ENCODE results near the gene KMT5B. TPM values are rescaled to one million over a fixed set of nuclear protein-coding genes. Genes with fewer than 3 reads are reported as not detected.

KMT5B gene
- total RNA-seq, 1 experiment from 2014 or later, result 43.8 TPM

GRCh38 chr11:68201492-68201891, 11.6 kb downstream of the KMT5B start:
- no peaks in the 10 kb centered on the region for H3K36me3 Mint-ChIP-seq
- no peak for ATAC-seq
- CTCF ChIA-PET, result no interaction called here
- no peak overlapping the region for H3K27ac Mint-ChIP-seq
- peaks cover 64% of the 10 kb centered on the region for H3K4me1 Mint-ChIP-seq
- DNase-seq (ENCODE audit: low spot score), result no peak
- no peak overlapping the region for H3K4me3 Mint-ChIP-seq
- H3K9me3 Mint-ChIP-seq, result no peaks in the 10 kb centered on the region
- H3K27me3 Mint-ChIP-seq (ENCODE audit: low read depth), result no peaks in the 10 kb centered on the region
- POLR2A ChIA-PET, result no interaction called here
- TF ChIP-seq ZNF423 (CRISPR knock-in tag; IDR thresholded peaks at IDR 0.05), result no peak
- TF ChIP-seq SMAD3 (CRISPR knock-in tag; IDR thresholded peaks at IDR 0.05; ENCODE audit: borderline replicate concordance), result no peak
- no peak for TF ChIP-seq ETV6 (CRISPR knock-in tag; IDR thresholded peaks at IDR 0.05)
- TF ChIP-seq IRF1 (CRISPR knock-in tag; IDR thresholded peaks at IDR 0.05), result no peak
- TF ChIP-seq GABPB1 (CRISPR knock-in tag; IDR thresholded peaks at IDR 0.05), result no peak
- no peak for TF ChIP-seq ESRRA (CRISPR knock-in tag; IDR thresholded peaks at IDR 0.05; ENCODE audit: borderline replicate concordance)
- TF ChIP-seq USF1 (CRISPR knock-in tag; IDR thresholded peaks at IDR 0.05), result no peak
- no peak for TF ChIP-seq PRRX2 (CRISPR knock-in tag; IDR thresholded peaks at IDR 0.05)
- TF ChIP-seq E2F1 (CRISPR knock-in tag; IDR thresholded peaks at IDR 0.05), result no peak
- TF ChIP-seq NR2C2 (CRISPR knock-in tag; IDR thresholded peaks at IDR 0.05), result no peak

- CTCF ChIA-PET, result no interaction called here
Measured at GRCh38 chr11:68200639-68201038, 12.5 kb downstream of the KMT5B start.

GRCh38 chr11:68199295-68199987, 13.7 kb downstream of the KMT5B start:
- Mint-ChIP-seq H3K36me3 (no peaks in the 10 kb centered on the region), H3K4me3 (no peak overlapping the region), H3K27me3 (ENCODE audit: low read depth) (no peaks in the 10 kb centered on the region), H3K4me1 (peaks cover 62% of the 10 kb centered on the region), H3K27ac (peak overlapping the region; percentile 81), H3K9me3 (no peaks in the 10 kb centered on the region)
- no peak for ATAC-seq
- ChIA-PET POLR2A (interaction anchor here (1.0 kb wide), 1 partner anchor 9 kb away, joined by 3 read pairs; no protein-coding TSS in a partner anchor), CTCF (interaction anchor here (3.3 kb wide), 1 partner anchor 9 kb away, joined by 24 read pairs; no protein-coding TSS in a partner anchor)
- TF ChIP-seq E2F4 (CRISPR knock-in tag; IDR thresholded peaks at IDR 0.05; ENCODE audit: borderline replicate concordance, low read depth) (no peak), CTCF (IDR thresholded peaks at IDR 0.05) (no peak)
- no peak for DNase-seq (ENCODE audit: low spot score)

More at GRCh38 chr11:68200639-68201038, 12.5 kb downstream of the KMT5B start:
- POLR2A ChIA-PET, result no interaction called here
- Mint-ChIP-seq H3K9me3 (no peaks in the 10 kb centered on the region), H3K27ac (peak overlapping the region; percentile 61; the same call in 1 of the 2 replicates), H3K27me3 (ENCODE audit: low read depth) (no peaks in the 10 kb centered on the region), H3K4me3 (no peak overlapping the region), H3K4me1 (peaks cover 56% of the 10 kb centered on the region), H3K36me3 (no peaks in the 10 kb centered on the region)
- ATAC-seq, result no peak
- no peak for TF ChIP-seq STAT6 (CRISPR knock-in tag; conservative IDR thresholded peaks at IDR 0.05; ENCODE audit: low read depth)
- TF ChIP-seq JUN (CRISPR knock-in tag; IDR thresholded peaks at IDR 0.05), result no peak
- no peak for DNase-seq (ENCODE audit: low spot score)
